T-cell (primary cell): ENCODE data around the gene ASCL2. TPM values are rescaled to one million over a fixed set of nuclear protein-coding genes. Genes with fewer than 3 reads are reported as not detected.

Experiments
- ATAC-seq, 4 experiments: fragments of 200-7000 bp in 3 of 4; fragments of 150-1000 bp in 1 of 4; cut with Tn5 transposase; replicated peaks in 1 of 4; 1 replicate in 3 of 4; 2 replicates in 1 of 4; pipeline ENCODE4 v1.10.0; 2021; ENCODE audit warnings: moderate library complexity in 3 of 4, mild to moderate bottlenecking in 2 of 4, moderate number of reproducible peaks in 1 of 4
- CTCF ChIA-PET, 2 donors: fragments of 300-600 bp; sonication (Branson Sonifier 250); formaldehyde crosslinking; loops; one replicate each; lab custom pipeline; 2022; ENCODE audit warnings: antibody characterized with exemption in 2 of 2; lab: Charles Lee
- POLR2A ChIA-PET, 2 donors: fragments of 300-600 bp; sonication (Branson Sonifier 250); formaldehyde crosslinking; loops; one replicate each; lab custom pipeline; 2022; ENCODE audit warnings: antibody characterized with exemption in 2 of 2; lab: Charles Lee
- DNase-seq, 35 experiments: peaks; one replicate each; pipeline versions ENCODE4 v3.0.0 to v3.0.0-alpha.2; 2013 to 2023
- H3K27ac ChIP-seq: one replicate; pipeline ENCODE4 v1.5.1; 2013; ENCODE audit warnings: low read length
- H3K27me3 ChIP-seq, 2 experiments: replicated peaks in 1 of 2; 1 replicate in 1 of 2; 2 replicates in 1 of 2; pipeline versions ENCODE4 v1.6.1 to v1.7.0; 2013; ENCODE audit warnings: low read length in 1 of 2, mixed read lengths in 1 of 2; ENCODE audit not compliant: control insufficient read depth in 2 of 2, insufficient read depth in 2 of 2; ENCODE audit errors: extremely low read depth in 1 of 2
- H3K36me3 ChIP-seq, 2 donors: 1 replicate in 1 of 2; 2 replicates in 1 of 2; pipeline versions ENCODE4 v1.6.1 to v1.7.0; 2013; ENCODE audit warnings: low read length in 1 of 2; ENCODE audit not compliant: control insufficient read depth in 2 of 2, insufficient read depth in 1 of 2; ENCODE audit errors: extremely low read depth in 1 of 2
- H3K4me1 ChIP-seq, 2 experiments: 1 replicate in 1 of 2; 2 replicates in 1 of 2; pipeline versions ENCODE4 v1.6.1 to v1.7.0; 2013; ENCODE audit warnings: low read length in 2 of 2, mixed read lengths in 1 of 2; ENCODE audit not compliant: insufficient read depth in 2 of 2, control insufficient read depth in 1 of 2; ENCODE audit errors: extremely low read depth in 1 of 2
- H3K4me3 ChIP-seq, 2 donors: 1 replicate in 1 of 2; 2 replicates in 1 of 2; pipeline versions ENCODE4 v1.5.1 to v1.7.0; 2013; ENCODE audit warnings: mild to moderate bottlenecking in 2 of 2, low read length in 1 of 2, moderate library complexity in 1 of 2; ENCODE audit not compliant: control insufficient read depth in 1 of 2; ENCODE audit errors: extremely low read depth in 1 of 2
- H3K9me3 ChIP-seq: 2 replicates; pipeline ENCODE4 v1.7.0; 2013
- H3K27ac Mint-ChIP-seq, 2 donors: one replicate each; pipeline ENCODE4 v1.8.0; 2020 to 2021; ENCODE audit warnings: mild to moderate bottlenecking in 2 of 2, mixed read lengths in 2 of 2
- H3K27me3 Mint-ChIP-seq, 2 donors: one replicate each; pipeline ENCODE4 v1.8.0; 2021 to 2022; ENCODE audit warnings: mixed read lengths in 2 of 2
- H3K36me3 Mint-ChIP-seq: one replicate; pipeline ENCODE4 v1.8.0; 2021; ENCODE audit warnings: mixed read lengths
- H3K4me1 Mint-ChIP-seq, 3 donors: one replicate each; pipeline ENCODE4 v1.8.0; 2020 to 2022; ENCODE audit warnings: mixed read lengths in 3 of 3, mild to moderate bottlenecking in 1 of 3
- H3K4me3 Mint-ChIP-seq, 3 donors: one replicate each; pipeline ENCODE4 v1.8.0; 2020 to 2022; ENCODE audit warnings: mild to moderate bottlenecking in 3 of 3, mixed read lengths in 3 of 3, moderate library complexity in 3 of 3
- H3K9me3 Mint-ChIP-seq, 3 donors: one replicate each; pipeline ENCODE4 v1.8.0; 2020 to 2022; ENCODE audit warnings: mixed read lengths in 3 of 3
- WGBS: methylation state at CpG from one replicate; pipeline ENCODE4 v1.1.5; 2013; ENCODE audit warnings: missing lambda C conversion rate; ENCODE audit not compliant: insufficient coverage; 5-methylcytosine and 5-hydroxymethylcytosine counted together
- total RNA-seq, 35 experiments: library from RNA in 6 of 35; stranded (reverse) in 6 of 35; fragments of 120-200 nt in 1 of 35; gene quantifications; one replicate each; pipeline versions ENCODE4 v1.2.1 to v1.2.4 and lab custom pipeline; 2013 to 2026

Gene ASCL2
- total RNA-seq, 5 donors from 2014 or later (not counting 1 experiment from before 2014, with no cell fraction given) = 0.29 to 1.3 (median 0.51) TPM

GRCh38 chr11:2316963-2317244, 46.5 kb upstream of the ASCL2 start:
- H3K27ac Mint-ChIP-seq = peak overlapping the region in 1 of 2 donors; percentile 23
- H3K36me3 Mint-ChIP-seq = peaks cover 4% of the 10 kb centered on the region
- no peaks in the 10 kb centered on the region for H3K9me3 Mint-ChIP-seq
- Histone ChIP-seq H3K9me3 (no peaks in the 10 kb centered on the region), H3K4me3 (no peak overlapping the region), H3K4me1 (peaks cover 0 to 46% of the 10 kb centered on the region in 2 experiments), H3K36me3 (no peaks in the 10 kb centered on the region), H3K27ac (no peak overlapping the region), H3K27me3 (no peaks in the 10 kb centered on the region)
- ChIA-PET CTCF (no interaction called here), POLR2A (no interaction called here)
- peaks cover 0 to 3% of the 10 kb centered on the region in 2 donors for H3K27me3 Mint-ChIP-seq
- no peak overlapping the region for H3K4me3 Mint-ChIP-seq
- 81% methylated on average over 3 of the region's 3 CpGs for WGBS
- H3K4me1 Mint-ChIP-seq = peaks cover 7 to 9% (median 8%) of the 10 kb centered on the region in 3 donors
- ATAC-seq = no peak
- DNase-seq = no peak

GRCh38 chr11:2316169-2316962, 46.0 kb upstream of the ASCL2 start:
- WGBS = 60% methylated on average over 18 of the region's 23 CpGs
- ChIA-PET POLR2A (no interaction called here), CTCF (no interaction called here)
- ATAC-seq = no peak
- Mint-ChIP-seq H3K27me3 (no peaks in the 10 kb centered on the region), H3K4me3 (no peak overlapping the region), H3K4me1 (peaks cover 8 to 10% (median 9%) of the 10 kb centered on the region in 3 donors), H3K27ac (no peak overlapping the region), H3K9me3 (no peaks in the 10 kb centered on the region), H3K36me3 (peaks cover 4% of the 10 kb centered on the region)
- H3K9me3 ChIP-seq = no peaks in the 10 kb centered on the region
- H3K36me3 ChIP-seq = no peaks in the 10 kb centered on the region
- H3K27ac ChIP-seq = no peak overlapping the region
- no peak for DNase-seq
- no peak overlapping the region for H3K4me3 ChIP-seq
- peaks cover 0 to 50% of the 10 kb centered on the region in 2 experiments for H3K4me1 ChIP-seq
- H3K27me3 ChIP-seq = no peaks in the 10 kb centered on the region

- H3K27ac ChIP-seq = no peak overlapping the region
- peaks cover 0 to 56% of the 10 kb centered on the region in 2 experiments for H3K4me1 ChIP-seq
- POLR2A ChIA-PET = no interaction called here
- ATAC-seq (peak in 1 of 4 experiments; percentile 13), DNase-seq (no peak)
- no peaks in the 10 kb centered on the region for H3K9me3 ChIP-seq
- H3K9me3 Mint-ChIP-seq = no peaks in the 10 kb centered on the region
- H3K36me3 ChIP-seq = no peaks in the 10 kb centered on the region
- no peak overlapping the region for H3K4me3 ChIP-seq
- H3K4me3 Mint-ChIP-seq = no peak overlapping the region
- H3K27me3 Mint-ChIP-seq = no peaks in the 10 kb centered on the region
- CTCF ChIA-PET = no interaction called here
- H3K27me3 ChIP-seq = no peaks in the 10 kb centered on the region
- peaks cover 4% of the 10 kb centered on the region for H3K36me3 Mint-ChIP-seq
- WGBS = 91% methylated on average over 22 of the region's 25 CpGs
- no peak overlapping the region for H3K27ac Mint-ChIP-seq
- H3K4me1 Mint-ChIP-seq = peaks cover 8 to 10% (median 9%) of the 10 kb centered on the region in 3 donors
These were observed 45.2 kb upstream of the ASCL2 start for GRCh38 chr11:2315395-2316168.

- peaks cover 4% of the 10 kb centered on the region for H3K36me3 Mint-ChIP-seq
- no peak for ATAC-seq
- no peaks in the 10 kb centered on the region for H3K27me3 Mint-ChIP-seq
- no peak overlapping the region for H3K27ac Mint-ChIP-seq
- CTCF ChIA-PET = interaction anchor here in 1 of 2 donors (0.6 kb wide), 1 partner anchor 442 kb away, joined by 6 read pairs; no protein-coding TSS in a partner anchor
- H3K4me1 Mint-ChIP-seq = peaks cover 8 to 10% (median 9%) of the 10 kb centered on the region in 3 donors
- no peak for DNase-seq
- POLR2A ChIA-PET = no interaction called here
- peaks cover 0 to 59% of the 10 kb centered on the region in 2 experiments for H3K4me1 ChIP-seq
- H3K27ac ChIP-seq = no peak overlapping the region
- no peak overlapping the region for H3K4me3 ChIP-seq
- H3K4me3 Mint-ChIP-seq = no peak overlapping the region
- 78% methylated on average over 7 of the region's 16 CpGs for whole genome bisulfite sequencing
- no peaks in the 10 kb centered on the region for H3K9me3 ChIP-seq
- H3K9me3 Mint-ChIP-seq = no peaks in the 10 kb centered on the region
- H3K36me3 ChIP-seq = no peaks in the 10 kb centered on the region
- H3K27me3 ChIP-seq = no peaks in the 10 kb centered on the region
These were observed 44.4 kb upstream of the ASCL2 start for GRCh38 chr11:2314525-2315394.

- H3K27me3 Mint-ChIP-seq = no peaks in the 10 kb centered on the region
- H3K9me3 Mint-ChIP-seq = no peaks in the 10 kb centered on the region
- H3K36me3 ChIP-seq = no peaks in the 10 kb centered on the region
- ATAC-seq (no peak), DNase-seq (no peak)
- CTCF ChIA-PET = interaction anchor here in 1 of 2 donors (0.6 kb wide), 1 partner anchor 442 kb away, joined by 6 read pairs; no protein-coding TSS in a partner anchor
- H3K4me3 Mint-ChIP-seq = no peak overlapping the region
- H3K27ac ChIP-seq = no peak overlapping the region
- H3K9me3 ChIP-seq = no peaks in the 10 kb centered on the region
- peaks cover 8 to 10% (median 9%) of the 10 kb centered on the region in 3 donors for H3K4me1 Mint-ChIP-seq
- peaks cover 4% of the 10 kb centered on the region for H3K36me3 Mint-ChIP-seq
- H3K4me3 ChIP-seq = no peak overlapping the region
- POLR2A ChIA-PET = no interaction called here
- 88% methylated on average over 3 of the region's 7 CpGs for WGBS
- H3K4me1 ChIP-seq = peaks cover 0 to 59% of the 10 kb centered on the region in 2 experiments
- no peaks in the 10 kb centered on the region for H3K27me3 ChIP-seq
- H3K27ac Mint-ChIP-seq = no peak overlapping the region
These were observed 43.7 kb upstream of the ASCL2 start for GRCh38 chr11:2314136-2314524.
